HepG2 (cell line): Measurements from ENCODE around the gene ELAVL3. TPM values are rescaled to one million over a fixed set of nuclear protein-coding genes. Genes with fewer than 3 reads are reported as not detected.
A peak's percentile ranks its signal among the peaks of the same experiment; 100 is the strongest.

Experiments used
- ARHGAP35 ChIP-seq: sonication (generic); formaldehyde crosslinking; IDR thresholded peaks from 2 replicates; pipeline ENCODE4 v1.9.0; 2022; ENCODE audit warnings: mild to moderate bottlenecking, inconsistent platforms, moderate library complexity, missing genetic modification reagents, borderline replicate concordance
- BRCA1 ChIP-seq: sonication (generic); formaldehyde crosslinking; IDR thresholded peaks from 2 replicates; pipeline ENCODE4 v1.4.0; 2020; ENCODE audit warnings: missing genetic modification reagents
- ELF3 ChIP-seq: IDR thresholded peaks from 2 replicates; pipeline ENCODE4 v1.6.1; 2016; ENCODE audit warnings: missing genetic modification reagents, missing compliant biosample characterization
- FOXM1 ChIP-seq: sonication (generic); formaldehyde crosslinking; IDR thresholded peaks from 2 replicates; pipeline ENCODE4 v1.5.0; 2020; ENCODE audit warnings: missing genetic modification reagents
- HOXA9 ChIP-seq: sonication (generic); formaldehyde crosslinking; IDR thresholded peaks from 2 replicates; pipeline ENCODE4 v1.8.1; 2022; ENCODE audit warnings: missing genetic modification reagents, mild to moderate bottlenecking, moderate library complexity, borderline replicate concordance
- JDP2 ChIP-seq: sonication (generic); formaldehyde crosslinking; IDR thresholded peaks from 2 replicates; pipeline ENCODE4 v1.8.1; 2022; ENCODE audit warnings: missing genetic modification reagents, borderline replicate concordance
- RXRA ChIP-seq: sonication (generic); formaldehyde crosslinking; IDR thresholded peaks from 2 replicates; pipeline ENCODE4 v1.5.1; 2020; ENCODE audit warnings: missing genetic modification reagents
- TEAD3 ChIP-seq: optimal IDR thresholded peaks from 2 replicates; pipeline ENCODE3; 2016; ENCODE audit warnings: borderline replicate concordance
- THAP11 ChIP-seq: IDR thresholded peaks from 2 replicates; pipeline ENCODE4 v1.6.1; 2016; ENCODE audit warnings: missing biosample characterization, missing genetic modification reagents
- TRIM24 ChIP-seq: sonication (generic); formaldehyde crosslinking; IDR thresholded peaks from 2 replicates; pipeline ENCODE4 v1.8.0; 2022; ENCODE audit warnings: mild to moderate bottlenecking, missing genetic modification reagents
- ZBTB20 ChIP-seq: sonication (generic); formaldehyde crosslinking; IDR thresholded peaks from 2 replicates; pipeline ENCODE4 v1.8.1; 2023; ENCODE audit warnings: missing genetic modification reagents, low read depth, mild to moderate bottlenecking, borderline replicate concordance
- ZMAT5 ChIP-seq: sonication (generic); formaldehyde crosslinking; IDR thresholded peaks from 2 replicates; pipeline ENCODE4 v1.5.0; 2020; ENCODE audit warnings: mild to moderate bottlenecking, low read depth, missing genetic modification reagents, borderline replicate concordance
- ZNF326 ChIP-seq: sonication (generic); formaldehyde crosslinking; IDR thresholded peaks from 2 replicates; pipeline ENCODE4 v1.4.0; 2020; ENCODE audit warnings: missing genetic modification reagents, borderline replicate concordance
- ZNF547 ChIP-seq: sonication (generic); formaldehyde crosslinking; IDR thresholded peaks from 2 replicates; pipeline ENCODE4 v1.5.1; 2020; ENCODE audit warnings: mild to moderate bottlenecking, missing genetic modification reagents
- ZNF552 ChIP-seq: sonication (generic); formaldehyde crosslinking; IDR thresholded peaks from 2 replicates; pipeline ENCODE4 v1.9.0; 2022; ENCODE audit warnings: missing genetic modification reagents, mild to moderate bottlenecking, borderline replicate concordance
- ZNF556 ChIP-seq: sonication (generic); formaldehyde crosslinking; IDR thresholded peaks from 2 replicates; pipeline ENCODE4 v1.4.0; 2020; ENCODE audit warnings: mild to moderate bottlenecking, missing genetic modification reagents, borderline replicate concordance
- ZNF678 ChIP-seq: sonication (generic); formaldehyde crosslinking; IDR thresholded peaks from 2 replicates; pipeline ENCODE4 v1.4.0; 2020; ENCODE audit warnings: mild to moderate bottlenecking, missing genetic modification reagents
- ZNF839 ChIP-seq: sonication (generic); formaldehyde crosslinking; IDR thresholded peaks from 2 replicates; pipeline ENCODE4 v1.4.0; 2020; ENCODE audit warnings: missing genetic modification reagents, mild to moderate bottlenecking, borderline replicate concordance
- polyA plus RNA-seq, 8 experiments: library from polyadenylated mRNA; depleted of rRNA in 3 of 8; stranded (reverse) in 7 of 8; unstranded in 1 of 8; fragments of >200 nt; fragmentation: Illumina TruSeq in 4 of 8; extraction: Trizol in 4 of 8; gene quantifications; 2 replicates each; pipeline versions ENCODE4 v1.2.1 to v1.2.3, GENCODE V29; 2011 to 2016; ENCODE audit warnings: low read depth in 4 of 8, missing spikeins in 1 of 8, mixed read lengths in 1 of 8; ENCODE audit not compliant: insufficient read depth in 1 of 8
- total RNA-seq, 5 experiments: library from RNA; depleted of rRNA; stranded (reverse); fragments of >200 nt; fragmentation: Illumina TruSeq; extraction: Trizol; gene quantifications; 2 replicates each; pipeline ENCODE4 v1.2.3, GENCODE V29; 2016; ENCODE audit warnings: low read depth in 1 of 5
- TF ChIP-seq, protein P1 (sequence below): IDR thresholded peaks from 2 replicates; pipeline ENCODE4 v1.6.1; 2016
- TF ChIP-seq, protein P2 (sequence below): IDR thresholded peaks from 2 replicates; pipeline ENCODE4 v1.6.1; 2016; ENCODE audit warnings: low read depth, missing genetic modification reagents, missing compliant biosample characterization
- TF ChIP-seq, protein P3 (sequence below): sonication (generic); formaldehyde crosslinking; IDR thresholded peaks from 2 replicates; pipeline ENCODE4 v1.4.0; 2020; ENCODE audit warnings: missing genetic modification reagents

Gene ELAVL3
- total and polyA plus RNA-seq, 2 of the 13 experiments (the other 11 are each of a cell fraction or from before 2014, with no cell fraction given) = 0.03 TPM; not detected in 1

- TF ChIP-seq, protein P1, sequence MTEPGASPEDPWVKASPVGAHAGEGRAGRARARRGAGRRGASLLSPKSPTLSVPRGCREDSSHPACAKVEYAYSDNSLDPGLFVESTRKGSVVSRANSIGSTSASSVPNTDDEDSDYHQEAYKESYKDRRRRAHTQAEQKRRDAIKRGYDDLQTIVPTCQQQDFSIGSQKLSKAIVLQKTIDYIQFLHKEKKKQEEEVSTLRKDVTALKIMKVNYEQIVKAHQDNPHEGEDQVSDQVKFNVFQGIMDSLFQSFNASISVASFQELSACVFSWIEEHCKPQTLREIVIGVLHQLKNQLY (CRISPR knock-in tag) = peak; percentile 28; the same call in 1 of the 2 replicates
- TF ChIP-seq JDP2 (CRISPR knock-in tag) (no peak), ZNF678 (CRISPR knock-in tag) (no peak), ARHGAP35 (CRISPR knock-in tag) (no peak), ZNF839 (CRISPR knock-in tag) (no peak; the same call in 1 of the 2 replicates), TEAD3 (peak; percentile 81), ZNF552 (CRISPR knock-in tag) (no peak), ELF3 (CRISPR knock-in tag) (peak; percentile 95), HOXA9 (CRISPR knock-in tag) (no peak; the same call in 1 of the 2 replicates), TRIM24 (CRISPR knock-in tag) (no peak), ZMAT5 (CRISPR knock-in tag) (no peak), RXRA (CRISPR knock-in tag) (no peak), ZNF326 (CRISPR knock-in tag) (no peak), ZNF556 (CRISPR knock-in tag) (no peak; the same call in 1 of the 2 replicates), FOXM1 (CRISPR knock-in tag) (no peak; the same call in 1 of the 2 replicates), BRCA1 (CRISPR knock-in tag) (peak; percentile 81), THAP11 (peak; percentile 94), ZBTB20 (CRISPR knock-in tag) (no peak), ZNF547 (CRISPR knock-in tag) (peak; percentile 75)
- TF ChIP-seq, protein P2, sequence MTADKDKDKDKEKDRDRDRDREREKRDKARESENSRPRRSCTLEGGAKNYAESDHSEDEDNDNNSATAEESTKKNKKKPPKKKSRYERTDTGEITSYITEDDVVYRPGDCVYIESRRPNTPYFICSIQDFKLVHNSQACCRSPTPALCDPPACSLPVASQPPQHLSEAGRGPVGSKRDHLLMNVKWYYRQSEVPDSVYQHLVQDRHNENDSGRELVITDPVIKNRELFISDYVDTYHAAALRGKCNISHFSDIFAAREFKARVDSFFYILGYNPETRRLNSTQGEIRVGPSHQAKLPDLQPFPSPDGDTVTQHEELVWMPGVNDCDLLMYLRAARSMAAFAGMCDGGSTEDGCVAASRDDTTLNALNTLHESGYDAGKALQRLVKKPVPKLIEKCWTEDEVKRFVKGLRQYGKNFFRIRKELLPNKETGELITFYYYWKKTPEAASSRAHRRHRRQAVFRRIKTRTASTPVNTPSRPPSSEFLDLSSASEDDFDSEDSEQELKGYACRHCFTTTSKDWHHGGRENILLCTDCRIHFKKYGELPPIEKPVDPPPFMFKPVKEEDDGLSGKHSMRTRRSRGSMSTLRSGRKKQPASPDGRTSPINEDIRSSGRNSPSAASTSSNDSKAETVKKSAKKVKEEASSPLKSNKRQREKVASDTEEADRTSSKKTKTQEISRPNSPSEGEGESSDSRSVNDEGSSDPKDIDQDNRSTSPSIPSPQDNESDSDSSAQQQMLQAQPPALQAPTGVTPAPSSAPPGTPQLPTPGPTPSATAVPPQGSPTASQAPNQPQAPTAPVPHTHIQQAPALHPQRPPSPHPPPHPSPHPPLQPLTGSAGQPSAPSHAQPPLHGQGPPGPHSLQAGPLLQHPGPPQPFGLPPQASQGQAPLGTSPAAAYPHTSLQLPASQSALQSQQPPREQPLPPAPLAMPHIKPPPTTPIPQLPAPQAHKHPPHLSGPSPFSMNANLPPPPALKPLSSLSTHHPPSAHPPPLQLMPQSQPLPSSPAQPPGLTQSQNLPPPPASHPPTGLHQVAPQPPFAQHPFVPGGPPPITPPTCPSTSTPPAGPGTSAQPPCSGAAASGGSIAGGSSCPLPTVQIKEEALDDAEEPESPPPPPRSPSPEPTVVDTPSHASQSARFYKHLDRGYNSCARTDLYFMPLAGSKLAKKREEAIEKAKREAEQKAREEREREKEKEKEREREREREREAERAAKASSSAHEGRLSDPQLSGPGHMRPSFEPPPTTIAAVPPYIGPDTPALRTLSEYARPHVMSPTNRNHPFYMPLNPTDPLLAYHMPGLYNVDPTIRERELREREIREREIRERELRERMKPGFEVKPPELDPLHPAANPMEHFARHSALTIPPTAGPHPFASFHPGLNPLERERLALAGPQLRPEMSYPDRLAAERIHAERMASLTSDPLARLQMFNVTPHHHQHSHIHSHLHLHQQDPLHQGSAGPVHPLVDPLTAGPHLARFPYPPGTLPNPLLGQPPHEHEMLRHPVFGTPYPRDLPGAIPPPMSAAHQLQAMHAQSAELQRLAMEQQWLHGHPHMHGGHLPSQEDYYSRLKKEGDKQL (CRISPR knock-in tag) = no peak; the same call in 1 of the 2 replicates
- TF ChIP-seq, protein P3, sequence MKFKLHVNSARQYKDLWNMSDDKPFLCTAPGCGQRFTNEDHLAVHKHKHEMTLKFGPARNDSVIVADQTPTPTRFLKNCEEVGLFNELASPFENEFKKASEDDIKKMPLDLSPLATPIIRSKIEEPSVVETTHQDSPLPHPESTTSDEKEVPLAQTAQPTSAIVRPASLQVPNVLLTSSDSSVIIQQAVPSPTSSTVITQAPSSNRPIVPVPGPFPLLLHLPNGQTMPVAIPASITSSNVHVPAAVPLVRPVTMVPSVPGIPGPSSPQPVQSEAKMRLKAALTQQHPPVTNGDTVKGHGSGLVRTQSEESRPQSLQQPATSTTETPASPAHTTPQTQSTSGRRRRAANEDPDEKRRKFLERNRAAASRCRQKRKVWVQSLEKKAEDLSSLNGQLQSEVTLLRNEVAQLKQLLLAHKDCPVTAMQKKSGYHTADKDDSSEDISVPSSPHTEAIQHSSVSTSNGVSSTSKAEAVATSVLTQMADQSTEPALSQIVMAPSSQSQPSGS (CRISPR knock-in tag) = peak; percentile 62; the same call in 1 of the 2 replicates
Observed at GRCh38 chr19:11435057-11435832, 45.6 kb downstream of the ELAVL3 start, which contains the start of the genes ODAD3 and PRKCSH (continued).
